Measurements from ENCODE around the gene PLEKHN1.
"Not testable (repeated sequence)": the region's sequence is repeated elsewhere in the genome, so short reads cannot be mapped to it uniquely, and the experiment has no call there.

Gene PLEKHN1

DNA sequence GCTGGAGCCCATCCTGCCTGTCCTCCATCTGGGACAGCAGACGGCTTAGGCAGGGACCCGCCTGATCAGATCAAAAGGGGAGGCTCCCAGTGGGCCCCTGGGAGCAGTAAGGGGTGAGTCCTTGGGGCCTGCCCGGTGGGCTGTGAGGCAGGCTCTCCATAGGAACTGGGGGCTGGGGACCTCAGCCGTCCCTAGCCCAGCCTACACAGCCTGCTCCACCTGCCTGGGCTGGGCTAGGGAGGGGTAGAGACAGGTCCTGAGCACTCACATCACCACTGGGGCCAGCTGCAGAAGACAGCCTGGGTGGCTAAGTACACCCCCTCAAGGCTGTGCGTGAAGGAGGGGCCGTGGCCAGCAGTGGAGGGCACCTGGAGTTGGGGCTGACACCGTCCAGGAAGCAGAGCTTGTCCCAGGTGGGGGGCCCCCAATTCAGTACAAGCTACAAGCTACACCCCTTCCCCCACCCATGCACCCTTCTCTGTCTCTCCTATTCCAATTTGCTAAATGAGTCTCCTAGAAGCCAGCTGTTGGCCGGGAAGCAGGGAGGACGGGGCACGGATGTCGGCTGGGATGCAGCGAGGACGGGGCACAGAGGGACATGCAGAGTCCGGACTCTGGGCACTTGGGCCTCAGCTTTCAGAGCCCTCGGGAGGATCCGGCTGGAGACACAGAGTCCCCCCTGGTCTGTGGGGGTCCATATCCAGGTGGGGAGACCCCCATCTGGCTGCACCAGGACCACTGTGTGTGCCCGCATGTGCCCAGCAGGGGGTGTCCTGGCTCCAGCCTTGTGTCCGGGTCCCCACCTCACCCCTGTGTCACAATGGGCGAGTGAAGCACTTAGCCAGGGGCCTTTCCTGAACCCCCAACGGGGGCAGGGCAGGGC, 48.8 kb downstream of the PLEKHN1 start:
- DNase-seq: no peak

DNA sequence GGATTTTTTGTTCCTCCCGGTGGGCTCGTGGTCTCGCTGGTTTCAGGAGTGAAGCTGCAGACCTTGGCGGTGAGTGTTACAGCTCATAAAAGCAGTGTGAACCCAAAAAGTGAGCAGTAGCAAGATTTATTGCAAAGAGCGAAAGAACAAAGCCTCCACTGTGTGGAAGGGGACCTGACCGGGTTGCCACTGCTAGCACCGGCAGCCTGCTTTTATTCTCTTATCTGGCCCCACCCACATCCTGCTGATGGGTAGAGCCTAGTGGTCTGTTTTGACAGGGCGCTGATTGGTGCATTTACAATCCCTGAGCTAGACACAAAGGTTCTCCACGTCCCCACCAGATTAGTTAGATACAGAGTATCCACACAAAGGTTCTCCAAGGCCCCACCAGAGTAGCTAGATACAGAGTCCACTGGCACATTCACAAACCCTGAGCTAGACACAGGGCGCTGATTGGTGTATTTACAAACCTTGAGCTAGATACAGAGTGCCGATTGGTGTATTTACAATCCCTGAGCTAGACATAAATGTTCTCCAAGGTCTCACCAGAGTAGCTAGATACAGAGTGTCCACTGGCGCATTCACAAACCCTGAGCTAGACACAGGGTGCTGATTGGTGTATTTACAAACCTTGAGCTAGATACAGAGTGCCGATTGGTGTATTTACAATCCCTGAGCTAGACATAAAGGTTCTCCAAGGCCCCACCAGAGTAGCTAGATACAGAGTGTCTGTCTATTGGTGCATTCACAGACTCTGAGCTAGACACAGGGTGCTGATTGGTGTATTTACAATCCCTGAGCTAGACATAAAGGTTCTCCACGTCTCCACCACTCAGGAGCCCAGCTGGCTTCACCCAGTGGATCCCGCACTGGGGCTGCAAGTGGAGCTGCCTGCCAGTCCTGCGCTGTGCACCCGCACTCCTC, 51.4 kb downstream of the PLEKHN1 start:
- not testable (repeated sequence) for DNase-seq

DNA sequence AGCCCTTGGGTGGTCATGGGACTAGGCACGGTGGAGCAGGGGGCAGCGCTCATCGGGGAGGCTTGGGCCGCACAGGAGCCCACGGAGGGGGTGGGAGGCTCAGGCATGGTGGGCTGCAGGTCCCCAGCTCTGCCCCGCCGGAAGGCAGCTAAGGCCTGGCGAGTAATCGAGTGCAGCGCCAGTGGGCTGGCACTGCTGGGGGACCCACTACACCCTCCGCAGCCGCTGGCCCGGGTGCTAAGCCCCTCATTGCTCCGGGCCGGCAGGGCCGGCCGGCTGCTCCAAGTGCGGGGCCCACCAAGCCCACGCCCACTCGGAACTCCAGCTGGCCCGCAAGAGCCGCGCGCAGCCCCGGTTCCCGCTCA, 52.0 kb downstream of the PLEKHN1 start:
- DNase-seq: not testable (repeated sequence)

DNA sequence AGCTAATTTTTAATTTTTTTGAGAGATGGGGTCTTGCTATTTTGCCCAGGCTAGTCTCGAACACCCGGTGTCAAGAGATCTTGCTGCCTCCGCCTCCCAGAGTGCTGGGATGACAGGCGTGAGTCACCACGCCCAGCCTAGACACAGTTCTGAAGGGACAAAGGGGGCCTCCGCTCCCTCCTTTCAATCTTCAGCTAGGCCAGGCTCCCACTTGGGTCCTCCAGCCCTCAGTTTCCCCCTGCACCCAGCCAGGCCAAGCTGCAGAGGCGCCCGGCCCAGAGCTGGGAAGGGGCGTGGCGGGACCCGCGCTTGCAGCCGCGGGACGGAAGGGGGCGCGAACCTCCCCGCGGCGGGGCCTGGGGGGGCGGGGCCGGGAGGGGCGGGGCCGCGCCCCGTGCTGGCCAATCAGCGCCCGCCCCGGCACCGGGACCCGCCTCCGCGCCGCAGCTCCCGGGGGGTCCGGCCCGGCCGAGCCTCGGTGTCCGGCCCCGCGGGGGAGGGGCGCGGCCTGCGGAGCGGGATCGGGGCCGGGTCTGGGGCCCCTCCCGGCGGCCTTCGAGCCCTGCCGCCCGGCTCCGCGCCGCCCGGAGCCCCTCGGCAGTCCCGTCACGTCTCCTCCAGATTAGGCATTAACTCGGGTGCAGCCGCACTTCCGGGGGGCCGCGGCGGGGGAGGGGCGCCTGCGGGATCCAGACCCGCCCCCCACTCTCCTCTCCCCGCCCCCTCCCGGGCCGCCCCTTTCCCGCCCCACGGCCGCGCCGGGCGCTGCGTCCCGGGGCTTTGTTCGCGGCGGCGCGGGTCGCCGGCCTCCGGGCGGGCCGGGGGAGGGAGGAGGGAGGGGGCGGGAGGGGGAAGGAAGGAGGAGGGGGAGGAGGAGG, 53.1 kb downstream of the PLEKHN1 start:
- DNase-seq: no peak

DNA sequence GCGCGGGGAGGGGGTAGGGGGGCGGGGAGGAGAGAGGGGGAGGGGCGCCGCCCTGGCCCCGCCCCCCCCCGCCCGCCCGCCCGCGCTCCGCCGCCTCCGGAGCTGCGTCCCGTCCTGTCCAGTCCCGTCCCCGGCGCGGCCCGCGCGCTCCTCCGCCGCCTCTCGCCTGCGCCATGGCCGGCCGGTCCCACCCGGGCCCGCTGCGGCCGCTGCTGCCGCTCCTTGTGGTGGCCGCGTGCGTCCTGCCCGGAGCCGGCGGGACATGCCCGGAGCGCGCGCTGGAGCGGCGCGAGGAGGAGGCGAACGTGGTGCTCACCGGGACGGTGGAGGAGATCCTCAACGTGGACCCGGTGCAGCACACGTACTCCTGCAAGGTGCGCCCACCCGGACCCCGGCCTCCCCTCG, 53.7 kb downstream of the PLEKHN1 start, which contains the start of gene AGRN:
TSS of gene AGRN (plus strand) at position 121 of the 405 bp plus-strand sequence. CDS start at position 174, 53 bp downstream.
- no peak for DNase-seq

DNA sequence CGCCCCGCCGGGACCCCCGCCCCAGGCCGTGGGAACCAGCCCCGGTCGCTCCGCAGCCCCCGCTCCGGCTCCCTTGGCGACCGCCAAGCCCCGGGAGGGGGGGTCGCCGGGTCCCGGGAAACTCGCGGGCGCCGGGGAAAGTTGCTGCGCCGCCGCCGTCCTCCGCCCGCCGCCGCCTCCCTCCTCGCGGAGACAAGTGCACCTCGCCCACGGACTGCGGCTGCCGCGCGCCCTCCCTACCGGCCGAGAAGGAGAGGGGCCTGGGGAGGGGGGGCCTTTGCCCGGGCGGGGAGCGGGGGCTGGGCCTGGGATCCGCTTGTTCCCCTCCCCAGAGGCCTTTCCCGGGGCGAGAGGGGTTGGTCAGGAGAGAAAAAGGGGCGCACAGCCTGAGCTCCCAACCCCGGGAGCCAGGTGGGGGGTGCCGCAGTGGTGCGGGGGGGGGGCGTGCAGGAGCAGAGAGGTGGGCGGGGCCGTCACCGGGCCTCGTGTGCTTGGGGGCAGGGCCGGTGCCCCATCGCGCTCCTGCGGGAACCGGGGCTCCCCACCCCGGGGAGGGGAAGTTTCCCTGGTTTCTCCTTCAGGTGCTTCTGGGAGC, 54.2 kb downstream of the PLEKHN1 start:
- no peak for DNase-seq

DNA sequence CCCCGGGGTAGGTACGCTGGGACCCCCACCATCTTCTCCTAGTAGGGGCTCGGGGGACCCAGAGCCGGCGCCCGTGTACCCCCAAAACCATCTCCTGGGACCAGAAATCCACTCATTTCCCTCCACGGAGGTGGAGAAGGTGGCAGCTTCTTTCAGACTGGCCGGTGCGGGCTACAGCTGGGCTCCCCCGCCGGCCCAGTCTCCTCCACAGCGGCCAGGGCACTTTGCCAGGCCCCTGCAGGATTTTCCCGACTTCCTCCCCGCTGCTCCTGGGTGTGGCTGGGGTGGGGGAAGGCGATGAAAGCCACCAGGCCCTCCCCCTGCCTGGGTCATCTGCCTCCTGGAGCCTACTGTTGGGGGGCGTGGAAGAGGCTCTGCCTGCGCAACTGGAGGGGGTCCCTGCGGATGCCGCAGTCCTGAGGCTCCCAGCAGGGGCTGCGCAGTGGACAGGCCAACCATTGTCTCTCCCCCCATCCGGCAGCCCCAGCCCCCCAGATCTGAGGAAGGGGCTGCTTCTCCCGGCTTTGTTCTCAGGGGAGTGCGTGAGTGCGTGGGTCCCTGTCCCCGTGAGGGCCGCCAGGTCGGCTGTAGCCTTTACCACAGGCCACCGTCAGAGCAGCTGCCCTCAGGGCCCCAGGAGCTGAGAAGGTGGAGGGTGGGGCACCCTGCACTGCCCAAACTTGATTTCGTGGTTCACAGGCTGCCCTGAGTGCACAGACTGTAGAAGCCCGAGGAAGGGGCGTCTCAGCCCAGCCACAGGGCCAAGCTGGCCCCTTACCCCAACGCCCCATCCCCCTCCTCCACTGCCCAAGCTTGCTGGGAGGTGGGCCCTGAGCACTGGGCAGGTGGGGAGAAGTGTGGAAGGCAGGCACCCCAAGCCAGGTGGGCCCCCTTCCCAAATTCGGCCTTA, 55.0 kb downstream of the PLEKHN1 start:
- DNase-seq: no peak

DNA sequence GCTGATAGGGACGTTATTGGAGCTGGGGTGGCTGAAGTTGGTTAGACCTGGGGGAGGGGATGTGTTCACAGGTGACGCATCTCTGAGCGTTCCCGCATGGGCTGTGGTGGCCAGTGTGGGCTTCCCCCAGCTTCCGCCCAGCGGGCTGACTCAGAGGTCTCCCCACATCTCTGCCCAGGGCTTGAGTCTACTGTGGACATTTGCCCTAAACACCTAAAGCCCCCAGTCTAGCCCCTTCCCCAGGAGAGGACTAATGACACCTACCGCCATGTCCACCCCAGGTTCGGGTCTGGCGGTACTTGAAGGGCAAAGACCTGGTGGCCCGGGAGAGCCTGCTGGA, 55.6 kb downstream of the PLEKHN1 start:
- no peak for DNase-seq

DNA sequence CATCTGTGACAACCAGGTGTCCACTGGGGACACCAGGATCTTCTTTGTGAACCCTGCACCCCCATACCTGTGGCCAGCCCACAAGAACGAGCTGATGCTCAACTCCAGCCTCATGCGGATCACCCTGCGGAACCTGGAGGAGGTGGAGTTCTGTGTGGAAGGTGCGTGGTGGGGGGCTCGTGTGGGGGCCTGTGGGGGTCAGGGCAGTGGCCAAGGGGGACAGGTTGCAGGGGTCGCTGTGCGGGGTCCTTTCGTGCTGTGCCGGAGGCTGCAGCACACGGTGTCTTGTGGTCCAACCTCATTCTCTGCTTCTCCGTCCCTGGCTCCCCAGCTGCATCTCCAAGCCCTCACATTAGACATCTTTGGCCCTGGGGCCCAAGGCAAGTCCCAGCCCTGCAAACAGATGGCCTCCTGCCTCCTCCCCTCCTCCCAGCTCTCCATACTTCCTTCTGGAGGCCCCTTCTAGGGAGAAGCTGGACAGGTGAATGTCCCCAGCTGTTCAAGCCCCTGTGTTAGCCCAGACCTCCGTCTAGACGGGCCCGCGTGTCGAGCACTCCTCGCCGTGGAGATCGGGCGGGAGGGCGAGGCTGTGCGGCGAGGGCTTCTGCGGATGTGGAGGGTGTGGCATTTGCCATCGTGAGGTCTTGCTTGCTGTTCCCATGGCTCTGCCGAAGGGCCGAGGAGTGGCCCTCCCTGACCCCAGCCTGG, 56.2 kb downstream of the PLEKHN1 start:
- DNase-seq: no peak

DNA sequence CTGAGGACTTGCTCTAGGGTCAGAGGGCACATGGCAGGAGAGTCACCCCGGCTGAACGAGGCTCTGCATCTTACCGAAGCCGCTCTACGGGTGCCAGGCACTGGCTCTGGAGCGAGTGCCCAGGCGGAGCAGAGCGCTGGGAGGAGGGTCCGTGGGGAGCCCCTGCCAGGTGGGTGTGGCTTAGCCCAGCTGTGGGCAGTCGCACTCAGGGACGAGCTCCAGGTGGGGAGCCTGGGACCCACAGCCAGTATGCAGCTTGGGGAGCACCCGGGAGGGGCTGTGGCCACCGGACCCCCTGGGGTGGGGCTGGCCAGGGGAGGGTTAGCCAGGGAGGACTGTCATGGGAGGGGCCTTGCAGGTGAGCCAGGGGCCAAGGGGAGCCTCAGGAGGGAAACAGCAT, 57.4 kb downstream of the PLEKHN1 start:
- DNase-seq: no peak

DNA sequence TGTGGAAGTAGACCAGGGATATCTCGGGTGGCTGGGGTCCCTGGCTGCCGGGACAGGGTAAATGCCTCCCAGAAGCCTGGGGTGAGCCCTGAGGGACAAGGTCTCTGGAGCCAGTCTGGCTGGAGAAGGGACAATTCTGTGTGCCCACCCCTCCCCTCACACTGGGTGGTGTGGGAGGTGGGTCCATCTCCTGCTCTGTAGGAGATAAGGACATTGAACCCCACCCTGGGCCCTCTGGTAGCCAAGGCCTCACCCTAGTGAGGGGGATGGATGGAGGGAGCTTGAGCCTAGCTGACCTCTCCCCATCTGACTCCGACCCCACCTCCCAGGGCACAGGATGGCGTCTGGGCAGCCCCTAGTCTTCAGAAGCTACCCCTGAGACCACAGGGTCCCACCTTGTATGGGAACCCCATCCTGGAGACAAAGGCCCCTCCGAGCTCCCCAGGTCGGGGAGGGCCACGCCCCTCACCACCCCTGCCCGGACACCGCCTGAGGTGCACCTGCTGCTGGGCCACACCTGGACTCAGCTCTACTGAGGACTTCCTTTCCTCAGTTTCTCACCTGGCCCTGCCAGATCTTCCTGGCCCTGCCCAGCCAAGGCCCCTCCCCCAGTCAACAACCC, 58.0 kb downstream of the PLEKHN1 start:
- no peak for DNase-seq

DNA sequence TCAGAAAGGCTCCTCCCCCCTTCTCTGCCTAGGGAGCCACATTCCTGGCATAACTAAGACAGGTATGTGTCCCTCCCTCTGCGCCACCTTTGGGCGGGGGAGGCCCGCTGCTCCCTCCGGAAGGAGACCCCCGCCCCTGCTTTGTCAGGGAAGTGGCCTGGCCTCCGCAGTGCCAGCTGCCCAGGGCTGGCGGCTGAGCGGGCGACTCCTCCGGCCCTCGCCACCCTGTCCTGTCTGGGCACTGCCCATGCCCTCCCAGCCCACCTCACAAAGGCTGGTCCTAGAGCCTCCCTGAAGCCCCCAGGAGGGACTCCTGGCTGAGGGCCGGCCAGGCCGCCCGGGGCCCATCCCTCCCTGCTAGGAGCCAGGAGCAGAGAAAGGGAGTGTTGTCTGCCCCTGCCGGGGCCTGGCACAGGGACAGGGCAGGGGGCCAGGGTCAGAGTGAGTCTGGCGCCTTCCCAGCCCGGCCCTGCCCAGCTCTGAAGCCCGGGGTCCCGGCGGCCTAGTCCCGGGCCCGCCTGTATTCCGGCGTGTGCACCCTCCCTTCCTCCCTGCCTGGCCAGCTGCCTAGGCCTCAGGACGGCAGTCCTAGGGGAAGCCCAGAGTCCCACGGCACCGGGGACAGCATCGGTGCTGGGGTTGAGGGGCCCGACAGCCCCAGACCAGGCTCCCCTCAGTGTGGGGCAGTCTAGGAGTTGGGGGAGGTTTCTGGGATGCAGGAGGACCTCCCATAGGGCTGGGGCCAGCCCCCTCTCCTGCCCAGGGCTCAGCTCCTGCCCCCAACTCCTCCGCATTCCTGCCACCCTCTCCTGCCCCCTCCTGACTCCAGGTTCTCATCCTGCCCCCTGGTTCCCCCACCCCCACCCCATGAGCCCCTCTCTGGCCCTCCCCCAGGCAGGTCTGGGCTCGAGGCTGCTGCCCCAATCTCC, 58.8 kb downstream of the PLEKHN1 start:
- DNase-seq: no peak
